ENCODE measurements around the gene MICAL3.

- TF ChIP-seq CTCF (IDR thresholded peaks at IDR 0.05) (no peak), POLR2A (IDR thresholded peaks at IDR 0.05) (no peak), EP300 (IDR thresholded peaks at IDR 0.05) (no peak)
Measured at GRCh38 chr22:17878186-17878694, 146.1 kb downstream of the MICAL3 start.
